Measurements from ENCODE around the gene RGS7. TPM values are rescaled to one million over a fixed set of nuclear protein-coding genes. Genes with fewer than 3 reads are reported as not detected.

Gene RGS7
- total RNA-seq, 6 experiments from 2014 or later: not detected

GRCh38 chr1:241336335-241336734 lies 20.7 kb downstream of the RGS7 start:
- TF ChIP-seq CTCF (IDR thresholded peaks at IDR 0.05) (no peak), POLR2A (IDR thresholded peaks at IDR 0.05) (no peak)
- Histone ChIP-seq H3K27ac (no peak overlapping the region), H3K36me3 (no peaks in the 10 kb centered on the region), H3K9me3 (no peaks in the 10 kb centered on the region), H3K4me3 (no peak overlapping the region), H3K27me3 (no peaks in the 10 kb centered on the region), H3K4me1 (no peaks in the 10 kb centered on the region)
- intact Hi-C loops (cut with DNase I): no loop called here
- DNase-seq (no peak), ATAC-seq (no peak)
- 33% methylated on average over 1 of the region's 1 CpG for WGBS (ENCODE audit: insufficient coverage, low coverage, low lambda C conversion rate, missing lambda C conversion rate)

- Histone ChIP-seq H3K9me3 (no peaks in the 10 kb centered on the region), H3K4me1 (no peaks in the 10 kb centered on the region), H3K27ac (no peak overlapping the region), H3K27me3 (no peaks in the 10 kb centered on the region), H3K4me3 (no peak overlapping the region), H3K36me3 (no peaks in the 10 kb centered on the region)
- ATAC-seq (no peak), DNase-seq (no peak)
- intact Hi-C loops (cut with DNase I): no loop called here
- TF ChIP-seq POLR2A (IDR thresholded peaks at IDR 0.05) (no peak), CTCF (IDR thresholded peaks at IDR 0.05) (no peak)
- WGBS (ENCODE audit: insufficient coverage, low coverage, low lambda C conversion rate, missing lambda C conversion rate): 60% methylated on average over 2 of the region's 2 CpGs
These were observed 24.0 kb downstream of the RGS7 start for GRCh38 chr1:241332987-241333386.

- H3K4me1 ChIP-seq: no peaks in the 10 kb centered on the region
- 17% methylated on average over 4 of the region's 4 CpGs for WGBS (ENCODE audit: insufficient coverage, low coverage, low lambda C conversion rate, missing lambda C conversion rate)
- no peaks in the 10 kb centered on the region for H3K27me3 ChIP-seq
- no peak overlapping the region for H3K4me3 ChIP-seq
- no peak for ATAC-seq
- no peak overlapping the region for H3K27ac ChIP-seq
- DNase-seq: no peak
- intact Hi-C loops (cut with DNase I): no loop called here
- no peaks in the 10 kb centered on the region for H3K9me3 ChIP-seq
- H3K36me3 ChIP-seq: no peaks in the 10 kb centered on the region
- TF ChIP-seq CTCF (IDR thresholded peaks at IDR 0.05) (no peak), POLR2A (IDR thresholded peaks at IDR 0.05) (no peak)
These were observed 25.0 kb downstream of the RGS7 start for GRCh38 chr1:241332037-241332409.

GRCh38 chr1:241331328-241332036 lies 25.5 kb downstream of the RGS7 start:
- ATAC-seq: no peak

More at GRCh38 chr1:241331328-241332036, 25.5 kb downstream of the RGS7 start:
- intact Hi-C loops (cut with DNase I): no loop called here
- H3K27ac ChIP-seq: no peak overlapping the region
- WGBS (ENCODE audit: insufficient coverage, low coverage, low lambda C conversion rate, missing lambda C conversion rate): 61% methylated on average over 3 of the region's 3 CpGs
- no peak overlapping the region for H3K4me3 ChIP-seq
- no peaks in the 10 kb centered on the region for H3K27me3 ChIP-seq
- no peaks in the 10 kb centered on the region for H3K4me1 ChIP-seq
- TF ChIP-seq CTCF (IDR thresholded peaks at IDR 0.05): no peak
- H3K36me3 ChIP-seq: no peaks in the 10 kb centered on the region
- DNase-seq: no peak
- no peaks in the 10 kb centered on the region for H3K9me3 ChIP-seq

All from right lobe of liver (tissue), 6 donors.